Activated CD4-positive, alpha-beta T cell treated with anti-CD3 and anti-CD28 coated beads for 36 hours (primary cell): ENCODE results near the gene ASB2. TPM values are rescaled to one million over a fixed set of nuclear protein-coding genes. Genes with fewer than 3 reads are reported as not detected.

Experiments used
- ATAC-seq: fragments of 200-7000 bp; cut with Tn5 transposase; one replicate; pipeline ENCODE4 v1.10.0; 2021; ENCODE audit warnings: mild to moderate bottlenecking, moderate library complexity
- CTCF ChIA-PET: fragments of 350-600 bp; sonication (Branson Sonifier 250); formaldehyde crosslinking; loops from one replicate; lab custom pipeline; 2021; ENCODE audit warnings: antibody characterized with exemption; lab: Charles Lee
- POLR2A ChIA-PET: fragments of 350-600 bp; sonication (Branson Sonifier 250); formaldehyde crosslinking; loops from one replicate; lab custom pipeline; 2021; ENCODE audit warnings: antibody characterized with exemption, inconsistent platforms; lab: Charles Lee
- DNase-seq: peaks from one replicate; pipeline ENCODE4 v3.0.0-alpha.2; 2020
- H3K27ac Mint-ChIP-seq: one replicate; pipeline ENCODE4 v1.8.0; 2021; ENCODE audit warnings: mixed read lengths
- H3K27me3 Mint-ChIP-seq: one replicate; pipeline ENCODE4 v1.8.0; 2021; ENCODE audit warnings: mixed read lengths
- H3K36me3 Mint-ChIP-seq: one replicate; pipeline ENCODE4 v1.8.0; 2021; ENCODE audit warnings: low read depth, mixed read lengths
- H3K4me1 Mint-ChIP-seq: one replicate; pipeline ENCODE4 v1.8.0; 2021; ENCODE audit warnings: mixed read lengths
- H3K4me3 Mint-ChIP-seq: one replicate; pipeline ENCODE4 v1.8.0; 2021; ENCODE audit warnings: mild to moderate bottlenecking, moderate library complexity, mixed read lengths
- H3K9me3 Mint-ChIP-seq: one replicate; pipeline ENCODE4 v1.8.0; 2021; ENCODE audit warnings: low read depth, mixed read lengths
- intact Hi-C, 2 experiments: fragments of 100-400 bp; cut with DNase I in 1 of 2; cut with micrococcal nuclease in 1 of 2; formaldehyde crosslinking; loops; one replicate each; pipeline versions ENCODE4 v1.14.2 to v1.15.1; 2022 to 2024; cut with DNase I, micrococcal nuclease
- total RNA-seq, 2 experiments: library from RNA; stranded (reverse); gene quantifications; one replicate each; pipeline ENCODE4 v1.2.3, GENCODE V29; 2021

Gene ASB2
- total RNA-seq, 2 experiments from 2014 or later, result 24.8 to 25.5 TPM

DNA sequence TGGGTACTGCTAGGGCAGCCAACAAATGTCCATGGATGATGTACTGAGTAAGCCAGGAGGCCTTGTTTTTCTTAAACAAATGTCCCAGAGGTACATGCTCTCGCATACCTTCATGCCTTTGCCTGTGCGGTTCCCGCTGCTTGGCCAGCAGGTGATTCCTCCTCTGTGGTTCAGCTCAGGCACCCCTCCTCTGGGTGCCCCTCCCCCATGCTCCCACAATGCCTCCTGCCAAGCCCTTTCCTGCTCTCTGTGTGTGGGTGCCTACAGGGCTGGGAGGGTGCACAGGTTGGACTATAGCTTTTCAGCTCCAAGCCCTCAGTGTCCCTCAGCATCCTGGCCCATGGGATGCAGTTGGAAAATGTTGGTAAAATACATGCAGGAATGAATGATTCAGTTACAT, 23.5 kb downstream of the ASB2 start:
- ATAC-seq, result no peak
- Mint-ChIP-seq H3K27me3 (no peaks in the 10 kb centered on the region), H3K4me1 (peaks cover 76% of the 10 kb centered on the region), H3K27ac (no peak overlapping the region), H3K4me3 (peak overlapping the region; percentile 75), H3K36me3 (peaks cover 19% of the 10 kb centered on the region), H3K9me3 (no peaks in the 10 kb centered on the region)
- intact Hi-C loops, result loop anchor here in 1 of 2 experiments (10.0 kb wide), 1 partner anchor 1572 kb away; no protein-coding TSS in a partner anchor
- POLR2A ChIA-PET, result interaction anchor here (1.0 kb wide), 1 partner anchor 20 kb away, joined by 3 read pairs; no protein-coding TSS in a partner anchor
- CTCF ChIA-PET, result interaction anchor here (0.9 to 2.4 kb wide), 5 partner anchors 10 to 51 kb away, joined by 3 to 21 read pairs (median 5); no protein-coding TSS in a partner anchor
- DNase-seq, result peak; percentile 36

DNA sequence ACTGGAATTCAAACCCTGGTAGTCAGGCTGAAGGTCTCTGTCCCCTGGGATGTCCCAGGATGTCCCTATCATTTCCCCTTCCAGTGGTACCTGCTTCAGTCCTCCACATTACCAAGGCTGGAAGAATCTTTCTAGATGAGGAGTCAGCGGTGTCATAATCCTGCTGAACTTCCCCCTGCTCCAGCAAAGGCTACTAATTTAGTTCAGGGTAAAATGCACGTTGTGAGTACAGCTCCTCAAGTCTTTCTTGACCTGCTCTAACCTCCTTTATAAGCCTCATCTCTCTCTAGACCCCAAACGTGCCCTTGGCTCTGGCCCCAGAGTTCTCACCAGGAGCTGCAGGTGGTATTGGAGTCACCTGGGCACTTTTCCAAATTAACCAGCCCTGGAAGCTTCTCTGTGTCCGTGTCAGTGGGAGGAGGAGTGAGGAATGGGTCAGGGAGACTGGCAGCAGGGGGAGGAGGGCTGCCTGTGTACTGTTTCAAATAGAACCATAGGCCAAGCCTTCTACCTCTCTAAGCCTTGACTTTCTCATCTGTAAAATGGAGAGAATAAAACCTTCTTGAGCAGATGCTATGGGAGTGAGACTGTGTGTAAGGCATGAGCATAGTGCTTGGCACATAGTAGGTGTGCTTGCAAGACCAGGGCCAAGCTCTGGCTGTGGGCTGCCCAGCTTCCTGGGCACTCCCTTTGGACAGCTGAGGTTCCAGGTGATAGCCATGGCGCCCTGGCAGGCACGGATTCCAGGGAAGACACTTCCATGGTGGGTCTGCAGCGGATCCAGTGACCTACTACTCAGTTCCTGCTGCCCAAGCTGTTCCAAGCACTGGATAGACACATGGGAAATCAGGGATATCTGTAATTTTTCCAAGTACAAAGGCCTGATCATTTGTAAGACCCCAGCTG, 24.5 kb downstream of the ASB2 start:
- Mint-ChIP-seq H3K36me3 (peaks cover 19% of the 10 kb centered on the region), H3K4me1 (peaks cover 66% of the 10 kb centered on the region), H3K9me3 (no peaks in the 10 kb centered on the region), H3K4me3 (no peak overlapping the region), H3K27me3 (no peaks in the 10 kb centered on the region), H3K27ac (no peak overlapping the region)
- DNase-seq (no peak), ATAC-seq (no peak)
- POLR2A ChIA-PET, result no interaction called here
- intact Hi-C loops, result loop anchor here in 1 of 2 experiments (10.0 kb wide), 1 partner anchor 1573 kb away; no protein-coding TSS in a partner anchor
- CTCF ChIA-PET, result interaction anchor here (0.9 to 2.4 kb wide), 6 partner anchors 11 to 70 kb away, joined by 3 to 21 read pairs (median 5); no protein-coding TSS in a partner anchor

DNA sequence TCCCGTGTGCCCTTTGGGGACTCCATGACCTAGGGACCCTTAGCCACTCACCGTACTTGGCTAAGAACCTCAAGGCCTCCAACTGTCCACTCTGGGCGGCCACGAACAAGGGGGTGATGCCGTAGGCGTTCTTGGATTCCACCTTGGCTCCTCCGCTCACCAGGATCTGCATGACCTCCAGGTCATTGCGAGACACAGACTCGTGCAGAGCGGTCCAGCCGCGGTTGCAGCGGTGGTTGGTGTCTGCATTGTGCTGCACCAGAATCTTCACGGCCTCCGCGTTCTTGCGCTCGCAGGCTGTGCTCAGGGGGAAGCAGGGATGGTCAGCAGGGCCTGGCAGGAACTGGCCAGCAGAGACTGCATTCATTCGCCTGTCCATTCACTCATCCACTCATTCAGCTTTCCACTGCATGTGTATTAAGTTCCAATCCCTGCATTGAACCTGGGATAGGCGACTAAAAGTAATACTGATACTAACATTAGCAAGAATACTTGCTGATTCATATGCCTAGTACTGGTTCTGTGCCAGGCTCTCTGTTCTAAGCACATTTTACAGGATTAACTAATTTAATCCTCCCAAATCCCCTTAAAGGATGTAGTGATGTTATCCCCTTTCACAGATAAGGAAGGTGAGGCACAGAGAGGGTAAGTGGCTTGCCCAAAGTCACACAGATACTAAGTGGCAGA, 25.3 kb downstream of the ASB2 start:
- ATAC-seq, result peak; percentile 42
- Mint-ChIP-seq H3K36me3 (peaks cover 19% of the 10 kb centered on the region), H3K9me3 (no peaks in the 10 kb centered on the region), H3K27ac (no peak overlapping the region), H3K4me1 (peaks cover 58% of the 10 kb centered on the region), H3K4me3 (no peak overlapping the region), H3K27me3 (no peaks in the 10 kb centered on the region)
- DNase-seq, result no peak
- POLR2A ChIA-PET, result no interaction called here
- intact Hi-C loops, result loop anchor here in 1 of 2 experiments (10.0 kb wide), 1 partner anchor 1574 kb away; no protein-coding TSS in a partner anchor
- CTCF ChIA-PET, result interaction anchor here (1.4 to 3.0 kb wide), 5 partner anchors 11 to 71 kb away, joined by 5 to 21 read pairs (median 5); no protein-coding TSS in a partner anchor

DNA sequence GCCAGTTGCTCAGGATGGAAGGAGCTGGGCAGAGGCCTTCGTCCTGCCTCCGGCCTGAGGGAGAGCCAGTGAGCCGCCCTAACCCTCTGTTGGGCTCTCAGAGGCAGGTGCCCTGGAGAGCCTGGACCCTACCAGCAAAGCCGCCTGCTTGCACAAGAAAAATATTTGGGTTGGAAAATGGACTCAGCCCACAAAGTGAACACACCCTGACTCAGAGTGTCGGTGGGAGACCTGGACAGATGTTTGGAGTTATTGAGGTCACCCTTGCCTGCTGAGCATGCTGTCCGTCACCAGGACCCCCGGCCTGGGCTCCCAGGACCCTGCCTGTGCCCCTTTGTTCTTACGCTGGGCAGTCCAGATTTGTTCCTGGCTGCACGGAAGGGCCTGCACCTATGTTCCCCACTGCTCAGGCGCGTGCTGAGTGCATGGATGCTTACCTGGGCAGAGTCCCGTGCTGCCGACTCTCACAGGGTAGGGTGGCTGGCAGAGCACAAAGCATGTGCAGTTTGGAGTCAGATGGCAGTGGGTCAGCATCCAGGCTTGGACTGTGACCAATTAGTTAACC, 26.8 kb downstream of the ASB2 start:
- intact Hi-C loops, result loop anchor here in 1 of 2 experiments (10.0 kb wide), 1 partner anchor 1575 kb away; no protein-coding TSS in a partner anchor
- Mint-ChIP-seq H3K9me3 (no peaks in the 10 kb centered on the region), H3K4me3 (no peak overlapping the region), H3K36me3 (peaks cover 14% of the 10 kb centered on the region), H3K27me3 (no peaks in the 10 kb centered on the region), H3K4me1 (peaks cover 43% of the 10 kb centered on the region), H3K27ac (no peak overlapping the region)
- no peak for DNase-seq
- ChIA-PET POLR2A (no interaction called here), CTCF (interaction anchor here (0.7 to 3.0 kb wide), 3 partner anchors 10 to 62 kb away, joined by 3 to 16 read pairs (median 3); no protein-coding TSS in a partner anchor)
- ATAC-seq, result no peak

DNA sequence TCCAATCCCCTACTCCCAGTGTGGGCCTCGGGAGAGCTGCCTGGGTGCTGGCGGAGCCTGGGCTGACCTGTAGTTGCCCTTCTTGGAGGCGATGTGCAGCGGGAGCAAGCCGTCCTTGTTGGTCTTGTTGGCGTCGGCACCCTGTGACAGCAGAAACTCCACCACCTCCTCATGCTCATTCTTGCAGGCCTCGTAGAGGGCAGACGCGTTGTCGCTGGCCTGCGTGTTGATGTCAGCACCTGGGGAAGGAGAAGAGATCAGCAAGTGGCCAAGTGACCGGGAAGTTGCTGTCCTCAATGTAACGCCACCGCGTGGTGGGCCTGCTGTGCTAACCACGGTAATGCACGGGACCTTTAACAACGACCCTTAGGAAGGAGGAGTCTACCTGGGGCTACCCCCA, 29.1 kb downstream of the ASB2 start:
- no peaks in the 10 kb centered on the region for H3K27me3 Mint-ChIP-seq
- no peaks in the 10 kb centered on the region for H3K9me3 Mint-ChIP-seq
- no peak for DNase-seq
- CTCF ChIA-PET, result interaction anchor here (0.9 to 14.8 kb wide), 5 partner anchors 24 to 295 kb away, joined by 3 to 349 read pairs (median 3); partner anchors contain the start of gene CCDC197
- H3K4me3 Mint-ChIP-seq, result no peak overlapping the region
- intact Hi-C loops, result no loop called here
- ATAC-seq, result no peak
- POLR2A ChIA-PET, result no interaction called here
- H3K36me3 Mint-ChIP-seq, result peaks cover 10% of the 10 kb centered on the region
- no peak overlapping the region for H3K27ac Mint-ChIP-seq
- peaks cover 21% of the 10 kb centered on the region for H3K4me1 Mint-ChIP-seq

DNA sequence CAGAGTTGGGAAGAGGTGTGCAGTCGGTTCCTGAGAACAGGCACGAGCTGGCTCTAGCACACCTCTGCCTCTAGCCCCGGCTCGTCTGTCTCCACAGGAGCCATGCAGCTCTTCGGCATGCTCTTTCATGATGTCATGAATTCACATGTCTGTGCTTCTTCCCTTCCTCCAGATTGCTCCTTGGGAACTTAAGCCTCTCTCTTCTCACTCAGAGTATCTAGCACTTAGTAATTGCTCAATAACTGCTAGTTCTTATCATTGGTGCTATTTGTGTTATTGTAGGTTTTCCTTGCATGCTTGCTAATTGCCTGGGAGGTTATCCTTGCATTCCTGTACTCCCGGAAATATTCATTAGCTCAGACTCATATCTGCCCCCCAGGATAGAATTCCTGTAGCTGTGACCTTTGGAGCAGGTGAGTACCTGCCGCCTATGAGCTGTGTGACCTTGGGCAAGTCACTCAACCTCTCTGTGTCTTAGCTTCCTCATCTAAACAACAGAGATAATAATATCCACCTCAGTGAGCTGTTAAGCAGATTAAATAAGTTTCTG, 29.8 kb downstream of the ASB2 start:
- intact Hi-C loops, result no loop called here
- Mint-ChIP-seq H3K4me1 (peaks cover 15% of the 10 kb centered on the region), H3K4me3 (no peak overlapping the region), H3K36me3 (peaks cover 10% of the 10 kb centered on the region), H3K27ac (no peak overlapping the region), H3K9me3 (no peaks in the 10 kb centered on the region), H3K27me3 (no peaks in the 10 kb centered on the region)
- no peak for DNase-seq
- CTCF ChIA-PET, result interaction anchor here (0.5 to 14.8 kb wide), 9 partner anchors 16 to 1190 kb away, joined by 3 to 349 read pairs (median 3); partner anchors contain the start of gene CCDC197
- ATAC-seq, result no peak
- POLR2A ChIA-PET, result no interaction called here

DNA sequence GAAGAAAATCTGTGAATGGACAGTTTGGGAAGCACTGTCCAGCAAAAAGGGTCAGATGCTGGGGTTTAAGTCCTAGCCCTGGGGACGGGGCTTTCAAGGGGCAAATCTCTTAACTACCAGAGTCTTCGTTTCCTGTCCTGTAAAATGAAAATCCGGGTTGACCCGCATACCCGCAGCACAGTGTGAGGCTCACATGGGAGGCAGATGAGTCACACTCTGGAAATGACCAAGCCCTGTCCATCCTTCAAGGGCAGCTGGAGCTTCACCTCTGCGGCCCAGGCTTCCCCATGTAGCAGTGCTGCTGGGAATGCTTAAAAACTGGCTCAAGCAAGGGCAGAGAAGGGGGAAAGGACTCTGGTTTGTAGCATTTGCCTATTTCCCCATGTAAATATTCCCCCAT, 30.3 kb downstream of the ASB2 start:
- Mint-ChIP-seq H3K27ac (no peak overlapping the region), H3K4me3 (no peak overlapping the region), H3K9me3 (no peaks in the 10 kb centered on the region), H3K27me3 (no peaks in the 10 kb centered on the region), H3K36me3 (peaks cover 10% of the 10 kb centered on the region), H3K4me1 (peaks cover 10% of the 10 kb centered on the region)
- ChIA-PET POLR2A (no interaction called here), CTCF (interaction anchor here (0.5 to 14.8 kb wide), 9 partner anchors 17 to 1190 kb away, joined by 3 to 349 read pairs (median 3); partner anchors contain the start of gene CCDC197)
- DNase-seq (no peak), ATAC-seq (peak; percentile 26)
- intact Hi-C loops, result no loop called here

DNA sequence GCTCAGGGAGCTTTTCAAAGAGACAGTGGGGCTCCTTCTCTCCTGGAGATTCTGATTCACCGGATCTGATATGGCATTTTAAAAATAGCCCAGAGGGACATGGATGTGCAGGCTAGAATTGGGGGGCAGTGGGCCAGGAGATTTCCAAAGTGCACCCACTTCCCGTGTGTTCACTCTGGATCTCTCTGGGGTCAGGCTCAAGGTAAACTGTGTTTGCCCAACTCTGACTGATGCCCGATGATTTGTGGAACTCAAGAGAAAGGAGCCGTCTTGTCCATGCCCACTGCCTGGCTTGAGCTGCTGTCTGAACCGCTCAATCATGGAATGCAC, 31.3 kb downstream of the ASB2 start:
- POLR2A ChIA-PET, result no interaction called here
- CTCF ChIA-PET, result interaction anchor here (0.6 to 14.8 kb wide), 2 partner anchors 23 to 54 kb away, joined by 3 to 349 read pairs; partner anchors contain the start of gene CCDC197
- Mint-ChIP-seq H3K27me3 (no peaks in the 10 kb centered on the region), H3K36me3 (peaks cover 4% of the 10 kb centered on the region), H3K9me3 (no peaks in the 10 kb centered on the region), H3K27ac (no peak overlapping the region), H3K4me3 (no peak overlapping the region), H3K4me1 (peaks cover 6% of the 10 kb centered on the region)
- ATAC-seq (no peak), DNase-seq (no peak)
- intact Hi-C loops, result no loop called here

DNA sequence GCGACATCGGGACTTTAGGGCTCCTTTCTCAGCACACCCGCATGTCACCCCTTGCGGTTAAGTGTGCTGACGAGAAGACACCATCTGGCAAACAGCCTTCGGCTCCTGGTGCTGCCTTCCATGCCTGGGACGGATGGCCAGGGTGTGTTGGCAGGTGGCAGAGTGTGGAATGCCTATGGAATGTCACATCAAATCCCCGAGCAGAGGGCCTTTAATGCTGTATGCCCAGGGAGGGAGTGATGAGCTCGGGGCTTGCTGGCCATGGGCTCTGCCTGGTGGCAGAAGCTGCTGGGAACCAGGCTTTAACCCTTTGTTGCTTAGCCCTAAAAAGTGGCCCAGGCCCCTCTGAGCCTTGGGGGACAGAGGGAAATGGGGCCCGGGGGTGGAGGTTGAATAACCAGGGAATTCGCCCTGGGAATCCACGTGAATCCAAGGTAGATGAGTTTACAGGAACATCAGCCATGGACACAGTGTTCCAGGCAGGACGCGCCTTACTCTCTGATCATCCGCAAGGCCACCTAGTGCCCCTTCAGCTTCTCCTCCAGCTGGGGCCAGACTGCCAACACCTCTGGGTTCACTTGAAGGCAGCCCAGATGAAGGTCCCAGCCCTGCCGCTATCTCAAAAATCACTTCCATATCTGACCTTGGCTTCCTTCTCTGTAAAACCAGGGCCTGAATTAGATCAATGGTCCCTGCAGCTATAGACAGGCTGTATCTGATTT, 31.9 kb downstream of the ASB2 start:
- no peak overlapping the region for H3K27ac Mint-ChIP-seq
- no peak for DNase-seq
- intact Hi-C loops, result no loop called here

DNA sequence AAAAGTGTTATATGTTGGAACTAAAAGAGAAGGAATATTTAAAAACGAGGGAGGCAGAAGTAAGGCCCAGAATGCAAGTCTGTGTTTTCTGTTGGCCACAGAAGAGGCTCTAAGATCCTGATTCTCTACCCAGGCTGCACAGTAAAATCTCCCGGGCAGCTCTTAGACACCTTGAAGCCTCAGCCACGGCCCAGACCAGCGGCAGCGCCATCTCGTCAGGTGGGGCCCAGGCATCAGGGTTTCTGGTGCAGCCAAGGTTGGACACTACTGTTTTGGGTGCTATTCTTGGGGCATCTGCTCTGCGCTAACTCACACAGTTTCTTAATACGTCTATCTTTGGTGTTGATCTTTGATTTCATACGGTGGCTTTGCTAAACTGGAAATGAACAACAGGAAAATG, 32.4 kb downstream of the ASB2 start:
- CTCF ChIA-PET, result interaction anchor here (1.1 to 14.8 kb wide), 3 partner anchors 26 to 93 kb away, joined by 3 to 349 read pairs (median 3); partner anchors contain the start of gene CCDC197

More for the DNA sequence above, 31.9 kb downstream of the ASB2 start:
- Mint-ChIP-seq H3K36me3 (peaks cover 3% of the 10 kb centered on the region), H3K9me3 (no peaks in the 10 kb centered on the region), H3K4me1 (peaks cover 10% of the 10 kb centered on the region), H3K4me3 (no peak overlapping the region), H3K27me3 (no peaks in the 10 kb centered on the region)
- CTCF ChIA-PET, result interaction anchor here (1.3 to 14.8 kb wide), 2 partner anchors 26 to 54 kb away, joined by 3 to 349 read pairs; partner anchors contain the start of gene CCDC197
- POLR2A ChIA-PET, result no interaction called here
- ATAC-seq, result no peak

More for the DNA sequence above, 32.4 kb downstream of the ASB2 start:
- no peak for ATAC-seq
- Mint-ChIP-seq H3K27ac (no peak overlapping the region), H3K27me3 (peaks cover 3% of the 10 kb centered on the region), H3K9me3 (no peaks in the 10 kb centered on the region), H3K36me3 (peaks cover 3% of the 10 kb centered on the region), H3K4me1 (peaks cover 12% of the 10 kb centered on the region), H3K4me3 (no peak overlapping the region)
- DNase-seq, result no peak
- intact Hi-C loops, result no loop called here
- POLR2A ChIA-PET, result no interaction called here
